HFFc6 (cell line): ENCODE measurements around the gene MUC13. TPM values are rescaled to one million over a fixed set of nuclear protein-coding genes. Genes with fewer than 3 reads are reported as not detected.

Source experiments
- DNase-seq: peaks from one replicate; pipeline ENCODE4 v3.0.0-alpha.2; 2018
- H3K27ac Mint-ChIP-seq: 2 replicates; pipeline ENCODE4 v1.8.0; 2020; ENCODE audit warnings: mild to moderate bottlenecking, mixed read lengths
- H3K27me3 Mint-ChIP-seq: 2 replicates; pipeline ENCODE4 v1.8.0; 2021; ENCODE audit warnings: mild to moderate bottlenecking, moderate library complexity, mixed read lengths; ENCODE audit not compliant: insufficient read depth
- H3K36me3 Mint-ChIP-seq: 2 replicates; pipeline ENCODE4 v1.8.0; 2021; ENCODE audit warnings: low read depth, mixed read lengths
- H3K4me1 Mint-ChIP-seq: 2 replicates; pipeline ENCODE4 v1.8.0; 2020; ENCODE audit warnings: low read depth, mixed read lengths
- H3K4me3 Mint-ChIP-seq: 2 replicates; pipeline ENCODE4 v1.8.0; 2020; ENCODE audit warnings: mild to moderate bottlenecking, moderate library complexity, mixed read lengths
- H3K9me3 Mint-ChIP-seq: 2 replicates; pipeline ENCODE4 v1.8.0; 2020; ENCODE audit warnings: mild to moderate bottlenecking, mixed read lengths
- CTCF ChIP-seq: fragments of 200-600 bp; sonication (generic); IDR thresholded peaks from 2 replicates; pipeline ENCODE4 v1.5.0; 2021; ENCODE audit warnings: antibody characterized with exemption, mild to moderate bottlenecking
- total RNA-seq, 6 experiments: library from RNA; stranded (reverse); fragmentation: NEBNext Ultra II Directional; extraction: Animal tissue kit (Norgen Biotek cat#: 25700); gene quantifications; 2 replicates in 1 of 6; 3 replicates in 5 of 6; pipeline ENCODE4 v1.2.3, GENCODE V29; 2021

The MUC13 gene
- total RNA-seq, 6 experiments from 2014 or later, result 0.06 to 0.21 (median 0.09) TPM; not detected in 2

DNA sequence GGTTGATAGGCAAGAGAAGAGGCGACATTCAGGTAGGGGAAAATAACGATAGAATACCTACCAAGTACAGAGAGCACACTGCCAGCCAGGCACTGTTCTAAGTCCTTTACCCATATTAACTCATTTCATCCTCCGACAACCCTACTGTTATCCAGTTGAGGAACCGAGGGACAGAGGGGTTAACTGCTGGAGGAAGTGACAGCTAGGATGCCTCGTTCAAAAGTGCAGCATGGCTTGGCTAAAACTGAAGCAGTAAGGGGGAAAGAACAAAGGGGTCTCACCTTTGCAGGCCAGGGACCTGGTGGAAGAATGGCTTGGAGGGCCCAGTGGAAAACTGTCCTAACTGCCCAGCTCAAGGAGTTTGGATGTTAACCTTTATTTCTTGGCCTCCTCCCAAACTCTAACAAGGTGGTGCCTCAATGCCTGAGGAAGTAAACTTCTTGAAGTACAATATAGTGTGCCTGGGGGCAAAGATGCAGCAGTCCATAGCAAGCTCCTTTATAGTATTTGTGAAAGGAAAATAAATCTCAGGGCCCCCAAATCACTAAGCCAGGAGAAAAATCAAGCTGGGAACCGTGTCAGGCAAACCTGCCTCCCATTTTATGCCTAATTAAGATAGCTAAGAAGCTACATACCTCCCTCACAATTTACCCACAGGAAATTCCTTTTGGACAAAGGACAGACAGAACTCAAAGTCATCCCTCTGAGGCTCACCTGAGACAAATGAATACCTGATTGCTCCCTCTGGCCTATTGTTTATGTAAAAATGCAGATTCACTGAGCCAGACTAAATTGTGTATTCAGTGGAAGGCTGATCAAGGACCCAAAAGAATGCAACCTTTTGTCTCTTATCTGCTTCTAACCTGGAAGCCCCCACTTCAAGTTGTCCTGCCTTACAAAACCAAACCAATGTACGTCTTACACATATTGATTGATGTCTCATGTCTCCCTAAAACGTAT, 45.8 kb downstream of the MUC13 start:
- Mint-ChIP-seq H3K27ac (no peak overlapping the region), H3K27me3 (no peaks in the 10 kb centered on the region; the same call in 1 of the 2 replicates), H3K4me1 (peaks cover 35% of the 10 kb centered on the region), H3K9me3 (no peaks in the 10 kb centered on the region), H3K4me3 (peak overlapping the region; percentile 76; the same call in 1 of the 2 replicates), H3K36me3 (0 out of 2 replicates have a peak, but pooled peaks cover 6% of the 10 kb centered on the region)
- TF ChIP-seq CTCF, result no peak
- no peak for DNase-seq

GRCh38 chr3:124887932-124888298, 46.6 kb downstream of the MUC13 start:
- Mint-ChIP-seq H3K4me3 (peak overlapping the region; percentile 76), H3K4me1 (peaks cover 44% of the 10 kb centered on the region), H3K36me3 (0 out of 2 replicates have a peak, but pooled peaks cover 6% of the 10 kb centered on the region), H3K9me3 (no peaks in the 10 kb centered on the region), H3K27ac (peak overlapping the region; percentile 43; the same call in 1 of the 2 replicates), H3K27me3 (no peaks in the 10 kb centered on the region; the same call in 1 of the 2 replicates)
- DNase-seq, result no peak
- no peak for TF ChIP-seq CTCF

DNA sequence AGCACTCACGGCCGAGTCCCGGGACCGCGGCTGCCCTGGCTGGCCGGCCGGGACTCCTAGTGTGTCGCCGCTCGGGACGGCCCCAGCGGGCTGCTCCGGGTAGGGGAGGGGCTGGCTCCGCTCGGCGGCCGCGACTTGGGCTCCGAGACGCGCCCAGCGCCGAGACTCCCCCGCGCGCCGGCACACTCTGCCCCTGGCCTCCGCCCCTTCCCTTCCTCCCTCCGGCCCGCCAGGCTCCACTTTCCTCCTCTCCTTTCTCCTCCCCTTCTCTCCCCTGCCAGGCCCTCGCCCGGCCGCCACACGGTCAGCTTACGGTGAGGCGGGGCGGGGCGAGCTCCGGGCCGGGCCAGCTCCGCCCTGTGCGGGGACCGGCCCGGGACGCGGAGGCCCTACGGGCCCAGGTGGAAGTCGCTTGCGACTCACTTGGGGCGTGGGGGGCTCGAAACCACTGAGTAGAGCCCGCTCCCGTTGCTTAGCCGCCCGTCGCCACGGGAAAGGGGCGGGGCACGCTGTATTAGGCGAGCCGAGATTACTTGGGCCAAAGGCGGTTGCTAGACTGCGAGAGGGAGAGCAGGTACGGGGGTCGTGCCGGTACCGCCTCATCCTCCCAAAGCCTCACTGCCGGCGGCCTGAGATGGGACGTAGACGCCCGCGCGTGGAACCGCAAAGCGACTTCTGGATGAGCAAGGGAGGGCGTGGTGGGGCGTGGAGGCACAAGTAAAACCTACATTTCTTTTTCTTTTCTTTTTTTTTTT, 47.2 kb downstream of the MUC13 start, which contains the start of gene ITGB5:
TSS of gene ITGB5 (minus strand) at position 189 of the 755 bp plus-strand sequence. CDS start 365 bp downstream, outside the sequence.
- peaks cover 50% of the 10 kb centered on the region for H3K4me1 Mint-ChIP-seq

DNA sequence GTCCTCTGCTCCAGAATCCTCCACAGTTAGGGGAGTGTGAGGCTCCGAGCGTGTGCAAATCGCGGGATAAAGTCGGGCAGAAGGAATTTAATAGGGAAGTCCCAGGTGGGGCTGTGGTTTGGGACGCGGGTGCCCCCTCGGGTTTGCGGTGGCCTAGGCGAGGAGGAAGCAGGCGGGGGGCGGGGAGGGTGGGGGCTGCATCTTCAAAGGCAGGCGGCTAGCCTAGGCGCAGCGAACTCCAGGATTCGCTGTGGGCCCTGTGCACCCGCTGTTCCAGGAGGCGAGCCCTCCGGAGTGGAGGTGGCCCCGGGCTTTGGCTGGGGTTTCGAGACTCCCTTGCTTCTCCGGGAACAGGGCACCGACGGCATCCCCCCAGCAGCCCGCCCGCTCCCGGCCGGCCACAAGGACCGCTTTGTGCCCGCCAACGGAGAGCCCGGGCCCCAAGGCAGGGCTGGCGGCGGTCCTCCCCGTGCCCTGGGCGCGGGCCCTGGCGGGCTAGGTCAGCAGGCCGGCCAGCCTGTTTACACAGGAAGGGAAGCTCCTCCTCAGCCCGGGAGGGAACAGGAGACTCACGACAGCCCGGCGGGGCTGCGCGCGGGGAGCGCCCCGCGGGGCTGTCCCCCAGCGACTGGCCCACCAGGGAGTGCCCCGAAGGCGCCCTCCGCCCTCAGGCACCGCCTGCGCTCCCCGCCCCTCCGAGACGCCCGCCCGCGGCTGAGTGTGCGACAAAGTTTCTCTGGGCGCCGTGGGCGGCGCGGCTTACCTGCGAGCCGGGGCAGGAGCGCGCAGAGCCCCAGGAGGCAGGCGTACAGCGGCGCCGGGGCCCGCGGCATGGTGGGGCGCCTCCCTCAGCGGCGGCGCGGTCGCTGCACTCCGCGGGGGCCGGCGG, 48.1 kb downstream of the MUC13 start:
- Mint-ChIP-seq H3K36me3 (0 out of 2 replicates have a peak, but pooled peaks cover 6% of the 10 kb centered on the region), H3K27ac (peak overlapping the region; percentile 76), H3K9me3 (no peaks in the 10 kb centered on the region), H3K27me3 (no peaks in the 10 kb centered on the region; the same call in 1 of the 2 replicates), H3K4me3 (peak overlapping the region; percentile 92), H3K4me1 (peaks cover 57% of the 10 kb centered on the region)
- DNase-seq, result peak; percentile 19
- peak; percentile 32 for TF ChIP-seq CTCF

More for the DNA sequence above, 47.2 kb downstream of the MUC13 start, which contains the start of gene ITGB5:
- peak; percentile 66 for DNase-seq
- H3K4me3 Mint-ChIP-seq, result peak within 1 kb of the TSS; percentile 92
- H3K27me3 Mint-ChIP-seq, result no peaks in the 10 kb centered on the region; the same call in 1 of the 2 replicates
- 0 out of 2 replicates have a peak, but pooled peaks cover 6% of the 10 kb centered on the region for H3K36me3 Mint-ChIP-seq
- peak within 1 kb of the TSS; percentile 76; the same call in 1 of the 2 replicates for H3K27ac Mint-ChIP-seq
- TF ChIP-seq CTCF, result no peak
- no peaks in the 10 kb centered on the region for H3K9me3 Mint-ChIP-seq
